DND-41 (cell line): ENCODE measurements around the gene SMIM23.

Experiments
- ATAC-seq: fragments of 200-7000 bp; cut with Tn5 transposase; 3 replicates; pipeline ENCODE4 v1.9.1; 2021; ENCODE audit warnings: low read depth; ENCODE audit not compliant: insufficient read depth
- DNase-seq: peaks from one replicate; pipeline ENCODE4 v3.0.0-alpha.2; 2020
- H2AFZ ChIP-seq: 2 replicates; pipeline ENCODE4 v1.6.0; 2012; ENCODE audit warnings: low read depth, low read length
- H3K27ac ChIP-seq: 2 replicates; pipeline ENCODE4 v1.5.1; 2012; ENCODE audit warnings: low read length, inconsistent platforms
- H3K27me3 ChIP-seq: fragments of 200-600 bp; sonication (generic); 2 replicates; pipeline ENCODE4 v1.6.0; 2012; ENCODE audit warnings: low read length, mild to moderate bottlenecking, inconsistent platforms; ENCODE audit not compliant: insufficient read depth, poor library complexity
- H3K36me3 ChIP-seq: 2 replicates; pipeline ENCODE4 v1.5.1; 2012; ENCODE audit warnings: low read length, inconsistent platforms; ENCODE audit not compliant: insufficient read depth
- H3K4me1 ChIP-seq: 2 replicates; pipeline ENCODE4 v1.5.1; 2012; ENCODE audit warnings: mild to moderate bottlenecking, low read length; ENCODE audit not compliant: insufficient read depth
- H3K4me2 ChIP-seq: 2 replicates; pipeline ENCODE4 v1.6.0; 2012; ENCODE audit warnings: mild to moderate bottlenecking, moderate library complexity, low read length, inconsistent platforms; ENCODE audit not compliant: insufficient read depth
- H3K4me3 ChIP-seq, 2 experiments: fragments of 200-600 bp in 1 of 2; shearing (Covaris generic) in 1 of 2; 2 replicates each; pipeline ENCODE4 v1.5.1; 2012 to 2016; ENCODE audit warnings: inconsistent platforms in 2 of 2, low read length in 2 of 2, mild to moderate bottlenecking in 2 of 2, low read depth in 1 of 2, moderate library complexity in 1 of 2
- H3K79me2 ChIP-seq: 2 replicates; pipeline ENCODE4 v1.6.0; 2012; ENCODE audit warnings: low read length, inconsistent platforms; ENCODE audit not compliant: insufficient read depth
- H3K9ac ChIP-seq: 2 replicates; pipeline ENCODE4 v1.6.0; 2012; ENCODE audit warnings: low read depth, mild to moderate bottlenecking, inconsistent platforms, low read length, moderate library complexity
- H3K9me3 ChIP-seq: 2 replicates; pipeline ENCODE4 v1.5.1; 2012; ENCODE audit warnings: low read length, moderate library complexity, mild to moderate bottlenecking, inconsistent platforms; ENCODE audit not compliant: insufficient read depth, severe bottlenecking
- H4K20me1 ChIP-seq: 2 replicates; pipeline ENCODE4 v1.6.0; 2012; ENCODE audit warnings: low read length; ENCODE audit not compliant: insufficient read depth
- CTCF ChIP-seq: IDR thresholded peaks from 2 replicates; pipeline ENCODE4 v1.5.1; 2012; ENCODE audit warnings: borderline replicate concordance, low read length, moderate library complexity, mild to moderate bottlenecking; ENCODE audit not compliant: poor library complexity, severe bottlenecking; ENCODE audit errors: extremely low read depth
- EZH2 ChIP-seq: IDR thresholded peaks from 3 replicates; pipeline ENCODE4 v1.6.1; 2012; ENCODE audit warnings: borderline replicate concordance, low read depth, mild to moderate bottlenecking, moderate library complexity, low read length, inconsistent platforms; ENCODE audit not compliant: severe bottlenecking

The SMIM23 gene

GRCh38 chr5:171805746-171806145, 20.1 kb downstream of the SMIM23 start:
- Histone ChIP-seq H3K36me3 (no peaks in the 10 kb centered on the region), H3K9me3 (no peaks in the 10 kb centered on the region), H3K27me3 (peaks cover 24% of the 10 kb centered on the region), H4K20me1 (no peaks in the 10 kb centered on the region), H2AFZ (no peak overlapping the region), H3K9ac (no peak overlapping the region), H3K4me3 (no peak overlapping the region), H3K27ac (no peak overlapping the region), H3K4me1 (no peaks in the 10 kb centered on the region), H3K79me2 (no peaks in the 10 kb centered on the region), H3K4me2 (no peak overlapping the region)
- ATAC-seq (no peak), DNase-seq (no peak)
- TF ChIP-seq EZH2 (no peak), CTCF (no peak)

GRCh38 chr5:171806976-171807747, 21.5 kb downstream of the SMIM23 start:
- no peak overlapping the region for H3K27ac ChIP-seq
- DNase-seq (no peak), ATAC-seq (no peak)
- H3K4me1 ChIP-seq, result no peaks in the 10 kb centered on the region
- H3K79me2 ChIP-seq, result no peaks in the 10 kb centered on the region
- H3K4me2 ChIP-seq, result no peak overlapping the region
- no peak overlapping the region for H2AFZ ChIP-seq
- H3K9me3 ChIP-seq, result no peaks in the 10 kb centered on the region
- TF ChIP-seq CTCF (no peak), EZH2 (no peak)
- no peaks in the 10 kb centered on the region for H4K20me1 ChIP-seq
- no peak overlapping the region for H3K9ac ChIP-seq
- no peak overlapping the region for H3K4me3 ChIP-seq
- peaks cover 24% of the 10 kb centered on the region for H3K27me3 ChIP-seq
- H3K36me3 ChIP-seq, result no peaks in the 10 kb centered on the region

- Histone ChIP-seq H3K36me3 (no peaks in the 10 kb centered on the region), H2AFZ (no peak overlapping the region), H3K4me1 (no peaks in the 10 kb centered on the region), H4K20me1 (no peaks in the 10 kb centered on the region), H3K9me3 (no peaks in the 10 kb centered on the region), H3K27me3 (peaks cover 22% of the 10 kb centered on the region), H3K4me2 (no peak overlapping the region), H3K27ac (no peak overlapping the region), H3K4me3 (no peak overlapping the region), H3K79me2 (no peaks in the 10 kb centered on the region), H3K9ac (no peak overlapping the region)
- ATAC-seq (no peak), DNase-seq (no peak)
- no peak for TF ChIP-seq CTCF
- no peak for TF ChIP-seq EZH2
Observed at GRCh38 chr5:171808453-171808852, 22.8 kb downstream of the SMIM23 start.

- no peak for DNase-seq
- Histone ChIP-seq H4K20me1 (no peaks in the 10 kb centered on the region), H3K4me1 (no peaks in the 10 kb centered on the region), H3K36me3 (no peaks in the 10 kb centered on the region), H3K4me2 (no peak overlapping the region), H3K79me2 (no peaks in the 10 kb centered on the region), H3K9ac (no peak overlapping the region), H3K27me3 (peaks cover 20% of the 10 kb centered on the region), H2AFZ (no peak overlapping the region), H3K4me3 (no peak overlapping the region), H3K9me3 (no peaks in the 10 kb centered on the region), H3K27ac (no peak overlapping the region)
- ATAC-seq, result no peak
- no peak for TF ChIP-seq CTCF
- no peak for TF ChIP-seq EZH2
Observed at GRCh38 chr5:171808951-171809350, 23.3 kb downstream of the SMIM23 start.
